Raji (cell line): ENCODE measurements around the gene PFKFB2.

Experiments used
- POLR2A ChIP-seq: IDR thresholded peaks from 2 replicates; pipeline ENCODE4 v1.6.1; 2011; ENCODE audit warnings: low read depth, low read length, control low read depth; ENCODE audit not compliant: insufficient read depth

PFKFB2 gene

DNA sequence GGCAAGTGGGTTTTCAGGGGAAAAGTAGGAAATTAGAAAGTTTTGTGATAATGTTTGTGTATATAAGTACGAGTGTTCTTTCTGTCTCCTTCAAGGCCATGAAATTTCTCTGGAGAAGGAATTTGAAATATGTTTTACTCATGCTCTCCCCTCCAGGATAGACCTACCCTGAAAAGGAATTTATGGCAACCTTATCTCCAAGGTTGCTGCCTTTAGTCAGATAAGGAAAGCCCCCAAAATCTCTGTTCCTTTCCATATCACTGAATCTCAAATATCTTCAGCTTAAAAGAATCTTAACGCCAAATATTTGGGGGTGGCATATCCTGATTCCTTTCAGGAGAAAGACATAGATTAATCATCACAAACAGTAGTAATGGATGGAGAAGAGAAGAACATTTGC is 35.1 kb downstream of the PFKFB2 start:
- TF ChIP-seq POLR2A, result no peak

GRCh38 chr1:207088701-207089626 is 35.9 kb downstream of the PFKFB2 start, which contains the start of gene C4BPB:
Gene C4BPB, plus strand, starts transcription at chr1:207088860. Its CDS starts 672 bp downstream, at chr1:207089532.
- no peak for TF ChIP-seq POLR2A

DNA sequence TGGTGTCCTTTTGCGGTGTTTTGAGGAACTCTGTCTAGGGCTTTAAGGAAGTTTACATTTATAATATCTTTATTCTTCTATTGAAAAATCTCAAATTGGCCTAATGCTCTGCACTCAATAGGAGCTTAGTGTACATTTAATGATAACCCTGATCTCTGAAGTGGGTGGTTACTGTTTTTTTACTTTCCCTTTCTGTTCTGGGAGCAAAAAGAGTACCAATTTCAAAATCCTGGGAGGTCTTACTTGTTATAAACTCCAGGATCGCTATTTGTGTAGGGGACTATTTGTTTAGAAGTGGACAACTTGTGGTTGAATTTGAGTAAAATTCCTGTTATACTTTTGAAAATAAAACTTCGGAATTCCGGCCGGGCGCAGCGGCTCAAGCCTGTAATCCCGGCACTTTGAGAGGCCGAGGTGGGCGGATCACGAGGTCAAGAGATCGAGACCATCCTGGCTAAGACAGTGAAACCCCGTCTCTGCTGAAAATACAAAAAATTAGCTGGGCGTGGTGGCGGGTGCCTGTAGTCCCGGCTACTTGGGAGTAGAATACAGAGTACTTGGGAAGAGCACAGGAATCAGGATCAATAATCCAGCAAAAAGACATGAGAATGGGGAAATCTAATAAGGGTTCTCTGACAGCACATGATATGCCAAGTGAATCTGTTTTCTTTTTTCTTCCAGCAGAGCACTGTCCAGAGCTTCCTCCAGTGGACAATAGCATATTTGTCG is 36.7 kb downstream of the PFKFB2 start:
- TF ChIP-seq POLR2A, result no peak

DNA sequence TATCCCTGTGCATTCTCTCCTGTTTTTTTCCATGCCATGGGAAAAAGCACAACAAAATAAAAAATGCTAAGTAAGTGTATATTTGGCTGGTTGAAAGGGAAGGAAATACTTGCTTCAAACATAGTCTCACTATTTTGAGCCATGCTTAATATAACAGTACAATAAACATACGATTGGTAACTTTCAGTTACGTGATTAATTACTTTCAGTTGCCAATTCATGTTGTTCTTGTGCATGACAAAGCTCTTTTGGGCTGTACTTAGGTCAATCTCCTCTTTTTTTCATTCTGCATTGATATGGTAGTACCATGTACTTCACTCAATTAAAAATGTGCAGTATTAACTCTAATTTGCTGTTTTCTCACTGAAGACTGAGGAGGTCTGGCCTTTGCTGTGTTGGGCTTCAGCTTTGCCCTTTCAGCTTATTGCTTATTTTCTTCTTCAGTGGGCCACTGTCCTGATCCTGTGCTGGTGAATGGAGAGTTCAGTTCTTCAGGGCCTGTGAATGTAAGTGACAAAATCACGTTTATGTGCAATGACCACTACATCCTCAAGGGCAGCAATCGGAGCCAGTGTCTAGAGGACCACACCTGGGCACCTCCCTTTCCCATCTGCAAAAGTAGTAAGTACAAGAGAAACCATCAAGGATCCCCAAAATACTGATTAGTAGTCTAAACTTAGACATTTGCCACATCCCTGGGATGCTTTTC is 38.3 kb downstream of the PFKFB2 start:
- no peak for TF ChIP-seq POLR2A

- no peak for TF ChIP-seq POLR2A
These were observed 40.9 kb downstream of the PFKFB2 start for GRCh38 chr1:207093944-207094343.

GRCh38 chr1:207097871-207098324 is 44.8 kb downstream of the PFKFB2 start:
- TF ChIP-seq POLR2A, result no peak

GRCh38 chr1:207101720-207102119 is 48.6 kb downstream of the PFKFB2 start:
- no peak for TF ChIP-seq POLR2A

DNA sequence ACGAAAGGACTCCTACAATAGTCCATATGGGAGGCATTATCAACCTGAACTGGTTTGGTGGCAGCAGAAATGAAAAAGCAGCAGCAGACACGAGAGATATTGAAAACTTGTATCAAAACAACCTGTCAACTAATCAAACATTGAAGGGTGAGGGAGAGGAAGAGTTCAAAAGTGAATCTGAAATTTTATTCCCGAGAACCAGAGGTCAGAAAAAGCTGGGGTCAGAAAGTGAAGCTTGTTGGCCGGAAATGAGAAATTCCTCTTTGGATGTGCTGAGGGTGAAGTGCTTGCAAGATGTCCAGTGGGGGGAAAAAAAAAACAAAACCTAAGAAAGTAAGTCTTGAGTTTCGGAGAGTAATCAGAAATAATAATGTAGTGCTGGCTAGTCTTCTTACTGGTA is 49.1 kb downstream of the PFKFB2 start:
- no peak for TF ChIP-seq POLR2A

- no peak for TF ChIP-seq POLR2A
These were observed 49.6 kb downstream of the PFKFB2 start for GRCh38 chr1:207102659-207103058.

- no peak for TF ChIP-seq POLR2A
These were observed 50.9 kb downstream of the PFKFB2 start, which contains the start of gene C4BPA for GRCh38 chr1:207103892-207104373. Gene C4BPA, plus strand, starts transcription at chr1:207104233. Its CDS starts 8,793 bp downstream, at chr1:207113026.

- no peak for TF ChIP-seq POLR2A
These were observed 55.9 kb downstream of the PFKFB2 start for GRCh38 chr1:207109004-207109403.

DNA sequence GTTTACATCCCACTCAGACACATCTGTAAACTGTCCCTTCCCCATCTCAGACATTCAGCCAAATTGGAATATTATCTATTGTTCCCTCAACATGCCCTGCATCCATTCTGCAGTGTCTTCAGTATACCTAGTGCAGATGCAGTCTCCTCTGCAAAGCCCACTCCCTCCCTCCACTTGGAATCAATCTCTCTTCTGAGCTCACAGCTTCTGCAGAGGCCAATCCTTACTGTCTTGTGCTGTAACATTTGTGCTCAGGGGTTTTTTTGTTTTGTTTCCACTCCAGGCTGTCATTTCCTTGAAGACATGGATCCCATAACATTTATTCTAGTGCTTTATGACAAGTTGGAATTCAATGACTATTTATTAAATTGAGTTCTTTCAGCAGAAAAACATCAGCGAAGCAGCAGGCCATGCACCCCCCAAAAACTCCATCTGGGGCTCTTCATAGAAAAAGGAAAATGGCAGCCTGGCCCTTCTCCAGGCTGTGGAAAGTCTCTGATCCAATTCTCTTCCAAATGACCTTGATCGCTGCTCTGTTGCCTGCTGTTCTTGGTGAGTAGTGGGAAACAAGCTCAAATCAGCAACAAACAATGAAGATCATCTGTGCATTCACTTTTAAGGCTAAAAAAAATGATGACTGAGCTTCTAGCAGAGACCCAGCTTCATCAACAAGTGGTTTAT is 59.7 kb downstream of the PFKFB2 start:
- TF ChIP-seq POLR2A, result no peak

DNA sequence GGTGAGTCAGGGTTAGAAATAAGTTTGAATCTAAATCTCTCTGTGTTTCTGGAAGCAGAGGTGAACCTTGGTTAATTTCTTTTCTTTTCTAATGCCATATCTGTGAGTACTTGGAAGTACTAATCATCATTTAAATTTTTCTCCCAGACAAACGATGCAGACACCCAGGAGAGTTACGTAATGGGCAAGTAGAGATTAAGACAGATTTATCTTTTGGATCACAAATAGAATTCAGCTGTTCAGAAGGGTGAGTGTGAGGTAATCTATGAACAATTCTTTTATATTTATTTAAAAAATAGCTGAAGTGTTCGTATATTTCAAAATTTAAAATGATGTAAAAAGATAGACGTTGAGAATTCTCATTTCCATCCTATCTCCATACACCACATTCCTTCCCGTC is 62.2 kb downstream of the PFKFB2 start:
- TF ChIP-seq POLR2A, result no peak

- TF ChIP-seq POLR2A, result no peak
These were observed 71.3 kb downstream of the PFKFB2 start for GRCh38 chr1:207124389-207124788.
